ENCODE measurements around the gene ERAP2.

Gene ERAP2

DNA sequence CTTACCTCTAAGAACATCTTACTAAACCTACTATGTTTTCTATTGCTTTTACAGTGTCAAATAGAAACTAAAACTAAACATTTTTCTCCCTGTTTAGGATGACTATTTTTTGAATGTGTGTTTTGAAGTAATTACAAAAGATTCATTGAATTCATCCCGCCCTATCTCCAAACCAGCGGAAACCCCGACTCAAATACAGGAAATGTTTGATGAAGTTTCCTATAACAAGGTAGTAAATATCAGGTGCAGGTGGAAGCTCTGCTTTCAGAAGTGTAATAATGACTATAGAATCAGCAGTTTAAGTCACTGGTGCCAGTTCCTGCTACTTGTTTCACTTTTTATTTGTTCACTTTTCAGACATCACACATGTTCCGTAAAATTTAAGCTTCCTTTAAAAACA lies 20.0 kb downstream of the ERAP2 start:
- 96 to 97% methylated on average over 4 of the region's 4 CpGs for WGBS, 2 experiments

DNA sequence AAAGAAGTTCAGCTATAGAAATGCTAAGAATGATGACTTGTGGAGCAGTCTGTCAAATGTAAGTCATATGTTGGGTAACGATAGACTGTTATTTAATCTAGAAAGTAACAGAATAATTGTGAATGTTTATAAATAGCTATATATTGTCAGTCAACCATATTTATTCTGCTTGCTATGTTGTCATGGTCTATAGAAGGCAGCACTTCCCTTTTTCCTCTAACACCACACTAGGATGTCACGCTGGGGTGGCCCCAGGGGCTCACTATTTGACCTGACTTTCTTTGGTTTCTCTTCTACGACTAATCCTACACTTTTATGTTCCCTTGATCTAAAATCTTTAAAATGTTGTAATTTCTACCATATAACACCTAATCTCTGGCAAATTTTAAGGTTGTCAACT lies 20.5 kb downstream of the ERAP2 start:
- Histone ChIP-seq H3K4me3 (ENCODE audit: insufficient read depth, low read depth, low read length) (no peak overlapping the region), H3K27ac (ENCODE audit: insufficient read depth, low read depth, low read length, poor library complexity, severe bottlenecking) (no peak overlapping the region), H3K36me3 (ENCODE audit: control insufficient read depth, insufficient read depth, low read length) (no peaks in the 10 kb centered on the region), H3K9me3 (ENCODE audit: control insufficient read depth, low read length) (no peaks in the 10 kb centered on the region), H3K4me1 (ENCODE audit: control insufficient read depth, insufficient read depth, low read length) (peaks cover 5% of the 10 kb centered on the region), H3K27me3 (ENCODE audit: control insufficient read depth, insufficient read depth, low read length, poor library complexity, severe bottlenecking) (no peaks in the 10 kb centered on the region)
- WGBS, 2 experiments, result 45 to 52% methylated on average over 3 of the region's 3 CpGs

More for the DNA sequence above, 20.0 kb downstream of the ERAP2 start:
- Histone ChIP-seq H3K27me3 (ENCODE audit: control insufficient read depth, insufficient read depth, low read length, poor library complexity, severe bottlenecking) (no peaks in the 10 kb centered on the region), H3K4me1 (ENCODE audit: control insufficient read depth, insufficient read depth, low read length) (peaks cover 5% of the 10 kb centered on the region), H3K36me3 (ENCODE audit: control insufficient read depth, insufficient read depth, low read length) (no peaks in the 10 kb centered on the region), H3K9me3 (ENCODE audit: control insufficient read depth, low read length) (no peaks in the 10 kb centered on the region), H3K27ac (ENCODE audit: insufficient read depth, low read depth, low read length, poor library complexity, severe bottlenecking) (no peak overlapping the region), H3K4me3 (ENCODE audit: insufficient read depth, low read depth, low read length) (no peak overlapping the region)

DNA sequence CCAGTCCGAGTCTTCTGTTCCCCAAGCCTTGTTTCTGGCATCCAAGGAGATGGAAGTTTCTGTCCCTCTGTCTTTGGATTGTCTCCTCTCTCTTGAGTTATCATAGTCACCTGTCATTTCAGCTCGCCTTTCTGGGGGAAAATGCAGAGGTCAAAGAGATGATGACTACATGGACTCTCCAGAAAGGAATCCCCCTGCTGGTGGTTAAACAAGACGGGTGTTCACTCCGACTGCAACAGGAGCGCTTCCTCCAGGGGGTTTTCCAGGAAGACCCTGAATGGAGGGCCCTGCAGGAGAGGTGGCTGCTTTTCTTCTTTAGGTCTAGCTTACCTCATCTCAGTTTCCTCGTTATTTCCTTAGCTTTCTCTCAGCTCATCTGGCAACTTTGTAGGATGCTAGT lies 25.1 kb downstream of the ERAP2 start:
- H3K4me3 ChIP-seq (ENCODE audit: insufficient read depth, low read depth, low read length), result no peak overlapping the region
- no peak overlapping the region for H3K27ac ChIP-seq (ENCODE audit: insufficient read depth, low read depth, low read length, poor library complexity, severe bottlenecking)
- H3K36me3 ChIP-seq (ENCODE audit: control insufficient read depth, insufficient read depth, low read length), result no peaks in the 10 kb centered on the region
- WGBS, 2 experiments, result 84 to 86% methylated on average over 6 of the region's 6 CpGs
- peaks cover 5% of the 10 kb centered on the region for H3K4me1 ChIP-seq (ENCODE audit: control insufficient read depth, insufficient read depth, low read length)
- H3K27me3 ChIP-seq (ENCODE audit: control insufficient read depth, insufficient read depth, low read length, poor library complexity, severe bottlenecking), result no peaks in the 10 kb centered on the region
- H3K9me3 ChIP-seq (ENCODE audit: control insufficient read depth, low read length), result no peaks in the 10 kb centered on the region

DNA sequence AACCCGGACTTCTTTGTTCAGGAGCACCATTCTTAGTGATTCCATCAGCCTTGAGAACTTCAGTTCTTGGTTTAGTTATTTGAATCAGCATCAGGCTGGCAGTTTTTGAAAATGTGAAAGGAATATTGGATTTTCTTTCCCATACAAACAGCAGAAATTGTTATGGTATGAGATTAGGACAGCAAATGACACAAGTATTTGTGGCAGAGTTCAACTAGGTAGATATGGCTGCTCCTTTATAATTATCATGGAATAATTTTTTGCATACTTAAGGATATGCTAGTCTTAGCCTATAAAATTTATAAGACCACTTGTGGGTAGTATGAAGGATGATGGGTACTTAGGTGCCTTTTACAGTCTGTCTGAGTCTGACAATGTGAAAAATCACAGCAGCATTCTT lies 25.5 kb downstream of the ERAP2 start:
- Histone ChIP-seq H3K4me3 (ENCODE audit: insufficient read depth, low read depth, low read length) (no peak overlapping the region), H3K27ac (ENCODE audit: insufficient read depth, low read depth, low read length, poor library complexity, severe bottlenecking) (no peak overlapping the region), H3K4me1 (ENCODE audit: control insufficient read depth, insufficient read depth, low read length) (peaks cover 4% of the 10 kb centered on the region), H3K9me3 (ENCODE audit: control insufficient read depth, low read length) (no peaks in the 10 kb centered on the region), H3K36me3 (ENCODE audit: control insufficient read depth, insufficient read depth, low read length) (no peaks in the 10 kb centered on the region), H3K27me3 (ENCODE audit: control insufficient read depth, insufficient read depth, low read length, poor library complexity, severe bottlenecking) (no peaks in the 10 kb centered on the region)
- 94 to 97% methylated on average over 1 of the region's 1 CpG for WGBS, 2 experiments

DNA sequence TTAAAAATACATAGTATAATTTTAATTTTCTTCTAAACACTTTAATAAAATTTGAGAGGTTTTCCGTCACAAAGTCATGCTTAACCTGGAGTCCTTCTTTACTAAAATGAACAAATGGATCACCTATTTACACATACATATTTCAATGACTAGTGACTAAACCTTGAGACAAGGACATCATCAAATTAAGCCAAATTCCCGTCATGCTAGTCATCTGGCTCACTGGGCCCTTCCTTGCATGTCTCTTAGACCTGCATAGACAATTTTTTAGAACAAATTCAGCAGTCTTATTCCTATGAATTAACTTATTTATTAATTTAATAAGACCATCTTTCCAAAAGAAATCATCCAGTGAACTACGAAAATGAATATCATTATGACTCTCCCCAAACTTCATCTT lies 26.6 kb downstream of the ERAP2 start:
- H3K4me3 ChIP-seq (ENCODE audit: insufficient read depth, low read depth, low read length), result no peak overlapping the region
- H3K9me3 ChIP-seq (ENCODE audit: control insufficient read depth, low read length), result no peaks in the 10 kb centered on the region
- H3K4me1 ChIP-seq (ENCODE audit: control insufficient read depth, insufficient read depth, low read length), result no peaks in the 10 kb centered on the region
- 83 to 94% methylated on average over 2 to 3 of the region's 3 CpGs for WGBS, 2 experiments
- H3K36me3 ChIP-seq (ENCODE audit: control insufficient read depth, insufficient read depth, low read length), result no peaks in the 10 kb centered on the region
- no peaks in the 10 kb centered on the region for H3K27me3 ChIP-seq (ENCODE audit: control insufficient read depth, insufficient read depth, low read length, poor library complexity, severe bottlenecking)
- H3K27ac ChIP-seq (ENCODE audit: insufficient read depth, low read depth, low read length, poor library complexity, severe bottlenecking), result no peak overlapping the region

DNA sequence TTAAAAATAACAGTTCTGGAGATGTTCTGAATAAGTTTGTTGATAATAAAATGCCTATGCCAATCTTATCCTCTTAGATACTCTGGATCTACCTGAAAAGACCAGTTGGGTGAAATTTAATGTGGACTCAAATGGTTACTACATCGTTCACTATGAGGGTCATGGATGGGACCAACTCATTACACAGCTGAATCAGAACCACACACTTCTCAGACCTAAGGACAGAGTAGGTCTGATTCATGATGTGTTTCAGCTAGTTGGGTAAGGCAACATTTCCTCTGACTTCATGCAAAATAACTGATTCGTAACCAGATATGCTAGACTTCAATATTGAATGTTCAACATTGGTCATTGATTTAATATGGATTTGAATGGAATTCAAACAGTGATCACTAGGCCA lies 27.0 kb downstream of the ERAP2 start:
- no peak overlapping the region for H3K27ac ChIP-seq (ENCODE audit: insufficient read depth, low read depth, low read length, poor library complexity, severe bottlenecking)
- WGBS, 2 experiments, result 94 to 100% methylated on average over 1 to 2 of the region's 2 CpGs
- no peaks in the 10 kb centered on the region for H3K4me1 ChIP-seq (ENCODE audit: control insufficient read depth, insufficient read depth, low read length)
- H3K9me3 ChIP-seq (ENCODE audit: control insufficient read depth, low read length), result no peaks in the 10 kb centered on the region
- no peaks in the 10 kb centered on the region for H3K27me3 ChIP-seq (ENCODE audit: control insufficient read depth, insufficient read depth, low read length, poor library complexity, severe bottlenecking)
- no peak overlapping the region for H3K4me3 ChIP-seq (ENCODE audit: insufficient read depth, low read depth, low read length)
- H3K36me3 ChIP-seq (ENCODE audit: control insufficient read depth, insufficient read depth, low read length), result no peaks in the 10 kb centered on the region

DNA sequence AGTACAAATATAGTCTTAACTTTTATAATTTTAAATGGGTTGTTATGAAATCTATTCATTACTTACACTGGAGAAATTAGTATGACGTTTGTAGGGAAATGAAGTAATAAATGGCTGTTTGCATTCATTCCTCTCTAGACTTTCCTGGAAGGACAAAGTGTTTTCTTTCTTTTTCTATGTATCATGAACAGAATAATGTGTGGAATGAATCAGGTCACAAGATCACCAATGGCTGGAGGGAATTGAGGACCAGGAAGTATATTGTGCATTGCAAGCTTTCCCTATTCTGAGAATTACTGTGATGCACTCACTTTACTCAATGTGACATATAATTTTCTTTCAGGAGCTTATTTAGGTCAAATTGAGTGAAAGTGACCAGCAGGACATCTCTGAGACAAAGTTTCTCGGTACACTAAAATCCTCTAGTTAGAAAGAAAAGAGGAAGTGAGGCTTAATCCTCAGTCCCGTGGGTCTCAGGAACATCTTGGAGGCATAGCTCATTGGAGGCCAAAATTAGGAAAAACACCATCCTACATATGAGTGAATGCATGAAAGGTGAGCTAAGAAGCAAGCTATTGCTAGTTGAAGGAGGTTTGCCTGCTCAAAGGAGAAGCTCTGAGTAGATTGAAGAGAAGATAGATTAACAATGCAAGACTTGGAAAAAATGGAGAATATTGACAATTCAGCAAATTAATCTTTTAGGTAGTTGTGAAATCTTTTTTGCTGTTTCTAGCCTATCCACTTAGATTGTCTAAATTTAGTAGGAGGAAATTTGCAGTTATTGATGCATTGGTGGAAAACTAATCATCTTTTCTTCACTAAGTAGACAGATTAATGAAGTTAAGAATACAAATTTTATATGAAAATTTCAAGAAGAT lies 28.0 kb downstream of the ERAP2 start:
- WGBS, 2 experiments, result 86 to 92% methylated on average over 3 of the region's 3 CpGs
- Histone ChIP-seq H3K4me1 (ENCODE audit: control insufficient read depth, insufficient read depth, low read length) (no peaks in the 10 kb centered on the region), H3K4me3 (ENCODE audit: insufficient read depth, low read depth, low read length) (no peak overlapping the region)

DNA sequence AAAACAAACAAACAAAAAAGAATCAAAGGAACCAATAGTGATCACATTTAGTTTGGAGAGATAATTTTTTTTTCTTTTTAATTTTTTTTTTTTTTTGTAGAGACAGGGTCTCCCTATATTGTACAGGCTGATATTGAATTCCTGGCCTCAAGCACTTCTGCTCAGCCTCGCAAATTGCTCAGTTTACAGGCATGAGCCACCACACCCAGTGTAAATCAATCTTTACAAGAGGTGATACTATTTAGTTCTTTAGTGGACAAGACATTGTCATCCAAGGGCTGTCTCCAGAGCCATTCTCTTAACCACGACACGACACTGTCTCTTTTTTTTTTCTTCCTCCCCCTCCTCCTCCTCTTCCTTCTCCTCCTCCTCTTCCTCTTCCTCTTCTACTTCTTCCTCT lies 29.6 kb downstream of the ERAP2 start:
- Histone ChIP-seq H3K4me3 (ENCODE audit: insufficient read depth, low read depth, low read length) (no peak overlapping the region), H3K27me3 (ENCODE audit: control insufficient read depth, insufficient read depth, low read length, poor library complexity, severe bottlenecking) (no peaks in the 10 kb centered on the region), H3K9me3 (ENCODE audit: control insufficient read depth, low read length) (no peaks in the 10 kb centered on the region), H3K4me1 (ENCODE audit: control insufficient read depth, insufficient read depth, low read length) (no peaks in the 10 kb centered on the region), H3K36me3 (ENCODE audit: control insufficient read depth, insufficient read depth, low read length) (no peaks in the 10 kb centered on the region), H3K27ac (ENCODE audit: insufficient read depth, low read depth, low read length, poor library complexity, severe bottlenecking) (no peak overlapping the region)
- 90 to 94% methylated on average over 3 of the region's 3 CpGs for WGBS, 2 experiments

More for the DNA sequence above, 28.0 kb downstream of the ERAP2 start:
- no peaks in the 10 kb centered on the region for H3K27me3 ChIP-seq (ENCODE audit: control insufficient read depth, insufficient read depth, low read length, poor library complexity, severe bottlenecking)
- H3K27ac ChIP-seq (ENCODE audit: insufficient read depth, low read depth, low read length, poor library complexity, severe bottlenecking), result no peak overlapping the region
- no peaks in the 10 kb centered on the region for H3K36me3 ChIP-seq (ENCODE audit: control insufficient read depth, insufficient read depth, low read length)
- no peaks in the 10 kb centered on the region for H3K9me3 ChIP-seq (ENCODE audit: control insufficient read depth, low read length)

DNA sequence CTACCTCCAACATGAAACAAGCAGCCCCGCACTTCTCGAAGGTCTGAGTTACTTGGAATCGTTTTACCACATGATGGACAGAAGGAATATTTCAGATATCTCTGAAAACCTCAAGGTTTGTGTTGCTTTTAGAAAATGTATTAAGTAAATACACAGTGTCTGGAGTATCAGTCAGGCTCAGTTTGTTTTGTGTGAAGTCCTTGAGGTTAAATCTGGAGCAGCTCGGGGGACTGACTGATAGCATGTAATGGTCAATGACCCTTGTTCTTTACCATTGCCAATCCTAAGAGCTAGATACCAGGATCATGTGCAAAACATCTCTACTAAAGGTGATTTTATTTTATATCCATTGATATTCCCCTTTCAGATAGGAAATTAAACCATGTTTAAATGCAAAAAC lies 32.7 kb downstream of the ERAP2 start:
- Histone ChIP-seq H3K27me3 (ENCODE audit: control insufficient read depth, insufficient read depth, low read length, poor library complexity, severe bottlenecking) (no peaks in the 10 kb centered on the region), H3K4me3 (ENCODE audit: insufficient read depth, low read depth, low read length) (no peak overlapping the region), H3K4me1 (ENCODE audit: control insufficient read depth, insufficient read depth, low read length) (no peaks in the 10 kb centered on the region), H3K36me3 (ENCODE audit: control insufficient read depth, insufficient read depth, low read length) (no peaks in the 10 kb centered on the region), H3K27ac (ENCODE audit: insufficient read depth, low read depth, low read length, poor library complexity, severe bottlenecking) (no peak overlapping the region), H3K9me3 (ENCODE audit: control insufficient read depth, low read length) (no peaks in the 10 kb centered on the region)
- WGBS, 2 experiments, result 94 to 98% methylated on average over 4 of the region's 4 CpGs

DNA sequence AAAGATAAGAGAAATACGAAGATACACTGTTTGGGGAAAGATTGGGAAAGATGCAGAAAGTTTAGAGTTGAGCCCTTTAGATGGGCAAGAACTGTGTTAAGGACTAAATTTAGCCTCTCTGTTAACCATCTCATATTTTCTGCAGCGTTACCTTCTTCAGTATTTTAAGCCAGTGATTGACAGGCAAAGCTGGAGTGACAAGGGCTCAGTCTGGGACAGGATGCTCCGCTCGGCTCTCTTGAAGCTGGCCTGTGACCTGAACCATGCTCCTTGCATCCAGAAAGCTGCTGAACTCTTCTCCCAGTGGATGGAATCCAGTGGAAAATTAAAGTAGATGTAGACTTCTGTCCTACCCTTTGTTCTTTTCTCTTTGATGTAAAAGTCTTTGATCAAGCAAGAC lies 33.1 kb downstream of the ERAP2 start:
- no peaks in the 10 kb centered on the region for H3K4me1 ChIP-seq (ENCODE audit: control insufficient read depth, insufficient read depth, low read length)
- H3K27ac ChIP-seq (ENCODE audit: insufficient read depth, low read depth, low read length, poor library complexity, severe bottlenecking), result no peak overlapping the region
- no peaks in the 10 kb centered on the region for H3K36me3 ChIP-seq (ENCODE audit: control insufficient read depth, insufficient read depth, low read length)
- H3K27me3 ChIP-seq (ENCODE audit: control insufficient read depth, insufficient read depth, low read length, poor library complexity, severe bottlenecking), result no peaks in the 10 kb centered on the region
- H3K9me3 ChIP-seq (ENCODE audit: control insufficient read depth, low read length), result no peaks in the 10 kb centered on the region
- WGBS, 2 experiments, result 81 to 87% methylated on average over 4 of the region's 4 CpGs
- no peak overlapping the region for H3K4me3 ChIP-seq (ENCODE audit: insufficient read depth, low read depth, low read length)
